LNCaP clone FGC (cell line): ENCODE measurements around the gene ANGPTL4.

Source experiments
- DNase-seq: peaks from one replicate; pipeline ENCODE4 v3.0.0-alpha.2; 2011; ENCODE audit warnings: low read depth
- H3K4me3 ChIP-seq: 2 replicates; pipeline ENCODE4 v1.5.1; 2011; ENCODE audit warnings: mild to moderate bottlenecking, low read depth, low read length, control low read depth
- CTCF ChIP-seq: IDR thresholded peaks from 2 replicates; pipeline ENCODE4 v1.5.1; 2012; ENCODE audit warnings: mild to moderate bottlenecking; ENCODE audit not compliant: control insufficient read depth, insufficient read depth; ENCODE audit errors: extremely low read depth

ANGPTL4 gene

GRCh38 chr19:8329996-8330395 lies 34.0 kb upstream of the ANGPTL4 start:
- DNase-seq, result no peak
- no peak for TF ChIP-seq CTCF
- no peak overlapping the region for H3K4me3 ChIP-seq

GRCh38 chr19:8331263-8331845 lies 32.6 kb upstream of the ANGPTL4 start:
- no peak for DNase-seq
- TF ChIP-seq CTCF, result no peak
- H3K4me3 ChIP-seq, result no peak overlapping the region

GRCh38 chr19:8332976-8333766 lies 30.8 kb upstream of the ANGPTL4 start:
- TF ChIP-seq CTCF, result no peak
- no peak overlapping the region for H3K4me3 ChIP-seq
- no peak for DNase-seq

- TF ChIP-seq CTCF, result no peak
- peak overlapping the region; percentile 44 for H3K4me3 ChIP-seq
- no peak for DNase-seq
These were observed 30.0 kb upstream of the ANGPTL4 start for GRCh38 chr19:8333767-8334457.

GRCh38 chr19:8334458-8335342 lies 29.3 kb upstream of the ANGPTL4 start:
- no peak for TF ChIP-seq CTCF
- peak; percentile 64 for DNase-seq
- peak overlapping the region; percentile 44 for H3K4me3 ChIP-seq

GRCh38 chr19:8335343-8336071 lies 28.4 kb upstream of the ANGPTL4 start:
- TF ChIP-seq CTCF, result peak; percentile 18; the same call in 1 of the 2 replicates
- DNase-seq, result no peak
- peak overlapping the region; percentile 25 for H3K4me3 ChIP-seq
